ENCODE measurements around the gene EPB41L1.
A peak's percentile ranks its signal among the peaks of the same experiment; 100 is the strongest.

Gene EPB41L1

GRCh38 chr20:36234771-36235320 is 80.3 kb downstream of the EPB41L1 start:
- no peak for DNase-seq

GRCh38 chr20:36235892-36236785 is 81.6 kb downstream of the EPB41L1 start, which contains the start of gene AAR2:
AAR2 (plus strand) TSS chr20:36236478; CDS start chr20:36239869, 3,391 bp downstream.
- peak; percentile 12 for DNase-seq

- DNase-seq = no peak
These were observed 82.2 kb downstream of the EPB41L1 start for GRCh38 chr20:36236786-36237121.

DNA sequence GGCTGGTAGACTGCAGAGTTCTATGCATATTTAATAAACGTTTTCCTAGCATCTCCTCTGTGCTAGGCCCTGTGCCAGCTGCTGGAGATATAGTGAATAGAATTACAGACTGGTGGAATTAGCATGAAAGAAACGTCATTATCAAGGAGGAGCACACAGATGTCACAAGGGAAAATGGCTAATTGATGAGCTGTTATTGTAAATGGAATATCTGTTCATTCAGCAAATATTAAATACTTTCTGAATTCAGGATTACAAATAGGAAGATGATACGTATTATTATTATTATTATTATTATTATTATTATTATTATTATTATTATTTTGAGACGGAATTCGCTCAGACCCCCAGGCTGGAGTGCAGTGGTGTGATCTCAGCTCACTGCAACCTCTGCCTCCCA is 82.9 kb downstream of the EPB41L1 start:
- DNase-seq = no peak

DNA sequence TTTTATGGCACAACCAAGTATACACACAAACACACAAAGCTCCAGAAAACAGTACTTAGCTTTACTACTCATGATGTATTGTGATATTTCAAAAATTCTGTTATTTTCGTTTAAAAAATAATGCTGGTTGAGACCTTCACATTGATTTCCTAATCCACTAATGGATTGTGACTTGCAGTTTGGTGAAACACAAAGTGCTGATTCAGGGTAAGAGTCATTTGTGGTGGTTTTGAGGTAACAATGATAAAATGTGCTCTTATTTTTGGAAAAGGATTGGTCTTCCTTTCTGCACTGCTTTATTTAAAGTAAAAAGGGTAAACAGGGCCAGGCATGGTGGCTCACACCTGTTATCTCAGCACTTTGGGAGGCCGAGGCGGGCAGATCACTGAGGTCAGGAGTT is 83.6 kb downstream of the EPB41L1 start:
- no peak for DNase-seq

DNA sequence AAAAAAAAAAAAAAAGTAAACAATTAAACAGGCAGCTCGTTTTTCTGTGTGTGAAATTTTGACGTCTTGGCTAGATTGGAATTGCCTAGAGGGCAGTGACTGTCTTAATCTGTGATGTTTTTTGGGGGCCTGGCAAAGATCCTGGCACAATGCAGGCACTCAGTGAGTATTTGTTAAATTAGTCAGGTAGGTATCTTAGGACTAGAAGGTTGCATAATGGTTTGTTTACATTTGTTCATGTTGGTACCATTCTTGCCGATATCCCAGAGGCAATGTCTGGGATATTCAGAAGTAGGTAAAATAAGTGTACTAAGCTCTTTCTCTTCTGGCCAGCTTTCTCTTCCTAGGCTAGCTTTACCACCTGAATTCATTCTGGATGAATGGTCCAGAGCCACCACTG is 84.2 kb downstream of the EPB41L1 start:
- DNase-seq = no peak

DNA sequence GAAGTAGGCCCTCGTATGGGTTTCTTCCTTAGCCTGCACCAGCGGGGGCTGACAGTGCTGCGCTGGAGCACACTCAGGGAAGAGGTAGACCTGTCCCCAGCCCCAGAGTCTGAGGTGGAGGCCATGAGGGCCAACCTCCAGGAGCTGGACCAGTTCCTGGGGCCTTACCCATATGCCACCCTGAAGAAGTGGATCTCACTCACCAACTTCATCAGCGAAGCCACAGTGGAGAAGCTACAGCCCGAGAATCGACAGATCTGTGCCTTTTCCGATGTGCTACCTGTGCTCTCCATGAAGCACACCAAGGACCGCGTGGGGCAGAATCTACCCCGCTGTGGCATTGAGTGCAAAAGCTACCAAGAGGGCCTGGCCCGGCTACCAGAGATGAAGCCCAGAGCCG is 85.5 kb downstream of the EPB41L1 start:
- DNase-seq = no peak

- DNase-seq = no peak
These were observed 87.1 kb downstream of the EPB41L1 start for GRCh38 chr20:36241678-36242077.

DNA sequence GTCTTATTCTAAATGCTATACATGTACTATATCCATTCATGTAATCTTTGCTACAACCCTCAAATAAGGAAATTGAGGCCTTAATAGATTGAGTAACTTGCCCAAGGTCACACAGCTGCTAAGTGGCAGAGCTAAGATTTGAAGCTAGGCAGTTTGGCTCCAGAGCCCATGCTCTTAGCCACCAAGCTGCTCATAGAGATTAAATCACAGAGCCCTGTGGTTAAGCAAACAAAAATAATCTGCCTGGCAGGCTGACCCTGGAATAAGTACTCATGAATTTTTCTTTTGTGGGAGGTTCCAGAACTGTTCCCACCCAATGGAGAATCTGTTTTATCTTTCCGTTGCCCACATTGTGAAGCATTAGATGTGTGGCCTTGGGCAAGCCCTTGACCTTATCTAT is 89.2 kb downstream of the EPB41L1 start:
- no peak for DNase-seq

- no peak for DNase-seq
These were observed 91.9 kb downstream of the EPB41L1 start for GRCh38 chr20:36246401-36246800.

DNA sequence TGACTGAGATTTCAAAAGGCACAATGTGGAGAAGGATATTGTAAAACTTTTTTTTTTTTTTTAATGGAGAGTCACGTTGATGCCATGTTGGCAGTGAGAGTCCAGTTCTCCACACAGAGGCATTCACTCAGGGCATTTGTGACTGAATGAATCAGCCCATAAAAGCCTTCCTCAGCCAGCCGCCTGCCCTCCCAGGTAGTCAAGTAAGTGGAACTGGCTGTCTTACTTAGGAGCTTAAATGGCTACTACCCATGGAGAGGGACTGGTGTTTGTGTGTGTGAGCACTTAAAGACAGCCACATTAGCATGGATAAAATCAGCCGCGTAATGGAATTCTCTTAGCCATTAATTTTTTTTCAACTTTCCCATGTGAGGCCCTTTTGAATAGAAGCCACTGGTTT is 94.3 kb downstream of the EPB41L1 start:
- DNase-seq = no peak

GRCh38 chr20:36249450-36249849 is 94.9 kb downstream of the EPB41L1 start:
- DNase-seq = no peak

- no peak for DNase-seq
These were observed 96.9 kb downstream of the EPB41L1 start for GRCh38 chr20:36251426-36251825.

DNA sequence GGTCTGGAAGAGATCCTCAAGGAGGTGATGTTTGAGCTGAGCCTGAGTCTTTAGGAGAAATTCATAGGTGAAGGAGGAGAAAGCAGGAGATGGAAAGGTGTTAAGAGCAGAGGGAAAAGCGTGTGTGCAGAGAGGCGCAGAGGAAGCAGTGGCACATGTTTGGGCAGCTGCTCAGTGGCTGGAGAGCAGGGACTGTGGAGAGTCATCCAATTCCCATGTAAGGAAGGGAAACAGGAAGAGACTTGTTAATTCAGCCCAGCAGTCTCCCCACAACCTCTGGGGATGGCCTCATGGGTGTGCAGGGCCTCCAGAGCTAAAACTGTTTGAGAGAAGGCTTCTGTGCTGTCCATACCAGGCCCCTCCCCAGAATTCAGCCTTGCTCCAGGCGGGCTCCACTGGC is 98.0 kb downstream of the EPB41L1 start:
- no peak for DNase-seq

DNA sequence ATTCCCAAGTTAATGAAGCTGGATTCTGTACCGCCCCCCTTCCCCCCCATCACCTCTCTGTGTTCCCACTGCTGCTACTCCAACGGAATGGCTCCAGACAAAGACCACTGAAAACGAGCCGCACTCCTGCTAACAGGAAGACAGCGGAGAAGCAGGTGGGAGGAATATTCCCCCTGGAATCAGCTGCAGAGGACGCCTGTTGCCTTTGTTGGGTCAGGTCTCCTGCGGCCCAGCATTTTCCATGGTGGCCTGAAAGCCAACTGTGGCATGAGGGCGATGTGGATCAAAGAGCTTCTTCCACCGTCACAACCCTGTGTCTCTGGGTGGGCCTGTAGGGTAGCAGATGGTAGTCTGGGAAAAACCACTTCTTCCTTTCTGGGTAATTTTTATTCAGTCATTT is 98.5 kb downstream of the EPB41L1 start:
- DNase-seq = no peak

DNA sequence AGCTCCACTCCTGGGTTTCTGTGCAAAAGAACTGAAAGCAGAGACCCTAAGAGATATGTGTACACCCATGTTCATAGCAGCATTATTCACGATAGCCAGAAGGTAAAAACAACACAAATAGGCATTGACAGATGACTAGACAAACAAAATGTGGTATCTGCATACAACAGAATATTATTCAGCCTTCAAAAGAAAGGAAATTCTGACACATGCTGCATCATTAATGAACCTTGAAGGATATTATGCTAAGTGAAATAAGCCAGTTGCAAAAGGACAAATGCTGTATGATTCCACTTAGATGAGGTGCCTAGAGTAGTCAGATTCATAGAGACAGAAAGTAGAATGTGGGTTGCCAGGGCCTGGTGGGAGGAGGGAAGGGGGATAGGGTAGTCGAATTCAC is 99.5 kb downstream of the EPB41L1 start:
- DNase-seq = no peak

DNA sequence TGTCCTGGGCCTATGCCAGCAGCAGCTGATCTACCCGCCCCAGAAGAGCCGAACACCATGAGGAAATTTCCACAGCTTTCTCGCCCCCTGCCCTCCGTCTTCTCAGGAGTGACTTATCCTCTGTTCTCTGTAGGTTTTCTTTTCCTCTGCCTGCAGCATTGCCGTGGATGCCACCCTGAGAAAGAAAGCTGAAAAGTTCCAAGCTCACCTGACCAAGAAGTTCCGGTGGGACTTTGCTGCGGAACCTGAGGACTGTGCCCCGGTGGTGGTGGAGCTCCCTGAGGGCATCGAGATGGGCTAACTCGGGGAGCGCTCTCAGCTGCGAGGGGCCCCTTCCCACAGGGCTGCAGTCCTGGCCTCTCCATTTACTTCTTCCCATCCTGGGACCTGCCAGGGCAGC is 100.9 kb downstream of the EPB41L1 start:
- no peak for DNase-seq

GRCh38 chr20:36259177-36260061 is 104.9 kb downstream of the EPB41L1 start:
- DNase-seq = no peak

DNA sequence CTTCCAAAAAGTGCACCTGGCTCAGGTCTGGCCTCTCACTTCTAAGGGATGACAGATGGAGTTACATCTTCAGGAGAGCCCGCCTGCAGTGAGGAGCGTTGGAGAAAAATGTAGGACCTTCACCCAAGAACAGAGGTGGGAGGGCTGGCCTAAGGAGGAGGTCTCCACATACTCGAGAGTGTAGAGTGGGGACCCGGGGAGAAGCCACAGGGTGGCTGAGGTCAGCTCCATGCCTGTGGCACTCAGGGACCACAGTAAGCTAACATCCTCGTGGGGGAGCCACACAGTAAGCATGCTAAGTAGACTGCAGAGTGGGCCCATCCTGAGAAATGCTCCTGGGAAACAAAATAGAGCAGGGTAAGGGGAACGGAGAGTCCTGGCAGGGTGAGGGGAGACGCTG is 105.8 kb downstream of the EPB41L1 start:
- no peak for DNase-seq

DNA sequence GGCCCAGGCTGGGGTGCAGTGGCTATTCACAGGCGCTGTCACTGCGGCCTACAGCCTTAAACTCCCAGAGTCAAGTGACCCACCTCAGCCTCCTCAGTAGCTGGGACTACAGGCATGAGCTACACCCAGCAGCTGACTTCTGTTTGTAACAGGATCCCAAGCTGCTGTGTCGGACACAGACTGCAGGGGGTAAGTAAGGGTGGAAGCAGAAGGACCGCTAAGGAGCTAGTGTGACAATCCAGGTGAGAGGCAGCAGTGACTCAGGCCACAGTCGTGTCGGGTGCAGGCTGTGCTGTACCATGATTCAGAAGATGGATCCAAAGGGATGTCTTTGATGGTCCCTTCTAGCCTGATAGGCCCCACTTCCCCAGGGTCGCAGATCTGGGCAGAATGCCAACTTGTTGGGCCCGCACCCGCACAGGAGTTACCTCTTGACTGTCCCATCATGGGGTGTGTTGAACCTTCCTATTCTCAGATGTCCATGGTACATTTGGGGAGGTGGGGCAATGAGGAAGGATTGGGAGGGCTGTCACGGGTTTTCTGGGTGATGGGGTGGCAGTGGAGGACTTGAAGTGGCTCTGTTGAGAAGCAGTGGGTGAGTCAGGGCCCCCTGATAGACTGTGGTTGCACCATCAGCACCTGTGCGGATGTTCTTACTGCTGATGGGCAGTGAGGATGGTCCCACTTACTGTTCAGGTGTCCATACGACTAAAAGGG is 107.0 kb downstream of the EPB41L1 start:
- DNase-seq = no peak

GRCh38 chr20:36262440-36262839 is 107.9 kb downstream of the EPB41L1 start:
- no peak for DNase-seq

- DNase-seq = no peak
These were observed 110.1 kb downstream of the EPB41L1 start for GRCh38 chr20:36264426-36265246.

Measured in NCI-H187 treated with DMSO at 0.1 percent for 48 hours (cell line).